Keratinocyte (primary cell): ENCODE measurements around the gene BNC2. TPM values are rescaled to one million over a fixed set of nuclear protein-coding genes. Genes with fewer than 3 reads are reported as not detected.

ENCODE experiments used
- DNase-seq: peaks from one replicate; pipeline ENCODE4 v3.0.0-alpha.2; 2011; ENCODE audit warnings: low read depth, missing footprints, low spot score
- FAIRE-seq: peaks from 2 replicates; lab custom pipeline; 2011; peaks lifted over from hg19 to GRCh38; lab: Jason Lieb, UNC
- H2AFZ ChIP-seq: 2 replicates; pipeline ENCODE4 v1.6.0; 2012; ENCODE audit warnings: low read length, control low read depth, inconsistent platforms; ENCODE audit not compliant: control insufficient read depth
- H3K27ac ChIP-seq: 2 replicates; pipeline ENCODE4 v1.5.1; 2011; ENCODE audit warnings: low read length; ENCODE audit not compliant: control insufficient read depth, insufficient read depth
- H3K27me3 ChIP-seq: 3 replicates; pipeline ENCODE4 v1.6.0; 2011; ENCODE audit warnings: low read length; ENCODE audit not compliant: control insufficient read depth, insufficient read depth; ENCODE audit errors: extremely low read depth
- H3K36me3 ChIP-seq, 2 experiments: 2 replicates in 1 of 2; 3 replicates in 1 of 2; pipeline ENCODE4 v1.5.1; 2011; ENCODE audit warnings: low read length in 2 of 2, mild to moderate bottlenecking in 1 of 2; ENCODE audit not compliant: control insufficient read depth in 2 of 2, insufficient read depth in 2 of 2; ENCODE audit errors: extremely low read depth in 1 of 2
- H3K4me1 ChIP-seq: 3 replicates; pipeline ENCODE4 v1.5.1; 2011; ENCODE audit warnings: low read length; ENCODE audit not compliant: control insufficient read depth, insufficient read depth; ENCODE audit errors: extremely low read depth
- H3K4me2 ChIP-seq: 3 replicates; pipeline ENCODE4 v1.6.0; 2011; ENCODE audit warnings: low read depth, low read length; ENCODE audit not compliant: control insufficient read depth, insufficient read depth; ENCODE audit errors: extremely low read depth
- H3K4me3 ChIP-seq, 3 experiments: fragments of 200-600 bp in 1 of 3; sonication (generic) in 1 of 3; 2 replicates in 2 of 3; 3 replicates in 1 of 3; pipeline ENCODE4 v1.5.1; 2011 to 2016; ENCODE audit warnings: low read length in 3 of 3, mild to moderate bottlenecking in 3 of 3, control low read depth in 2 of 3, inconsistent platforms in 1 of 3, low read depth in 1 of 3, mixed read lengths in 1 of 3, mixed run types in 1 of 3, moderate library complexity in 1 of 3; ENCODE audit not compliant: control insufficient read depth in 2 of 3, insufficient read depth in 2 of 3; ENCODE audit errors: extremely low read depth in 1 of 3
- H3K79me2 ChIP-seq: 2 replicates; pipeline ENCODE4 v1.6.0; 2012; ENCODE audit warnings: low read length; ENCODE audit not compliant: control insufficient read depth, insufficient read depth
- H3K9ac ChIP-seq: 3 replicates; pipeline ENCODE4 v1.6.0; 2011; ENCODE audit warnings: low read length; ENCODE audit not compliant: control insufficient read depth, insufficient read depth; ENCODE audit errors: extremely low read depth
- H3K9me1 ChIP-seq: 3 replicates; pipeline ENCODE4 v1.6.0; 2011; ENCODE audit warnings: low read length; ENCODE audit not compliant: control insufficient read depth, insufficient read depth; ENCODE audit errors: extremely low read depth
- H3K9me3 ChIP-seq: 2 replicates; pipeline ENCODE4 v1.5.1; 2012; ENCODE audit warnings: low read depth, low read length; ENCODE audit not compliant: control insufficient read depth
- H4K20me1 ChIP-seq: 3 replicates; pipeline ENCODE4 v1.6.0; 2011; ENCODE audit warnings: low read length; ENCODE audit not compliant: control insufficient read depth, insufficient read depth; ENCODE audit errors: extremely low read depth
- CTCF ChIP-seq, 3 experiments: IDR thresholded peaks in 1 of 3; conservative IDR thresholded peaks in 1 of 3; optimal IDR thresholded peaks in 1 of 3; 2 replicates in 2 of 3; 3 replicates in 1 of 3; pipeline versions ENCODE3 to v1.5.1; 2011; ENCODE audit warnings: low read length in 3 of 3, mild to moderate bottlenecking in 3 of 3, moderate library complexity in 2 of 3, control low read depth in 1 of 3, inconsistent platforms in 1 of 3; ENCODE audit not compliant: insufficient read depth in 2 of 3; ENCODE audit errors: extremely low read depth in 1 of 3
- EZH2 ChIP-seq: IDR thresholded peaks from one replicate; pipeline ENCODE4 v1.6.1; 2012; ENCODE audit warnings: inconsistent platforms, mild to moderate bottlenecking, low read length, moderate library complexity
- dilution Hi-C: fragments of 300-500 bp; cut with MboI; formaldehyde crosslinking; loops from one replicate; pipeline ENCODE4 v1.7.0; 2020; ENCODE audit warnings: low sequenced_read_pairs; ENCODE audit not compliant: extremely low pct_ligation_motif_present
- polyA plus RNA-seq, 5 experiments: library from polyadenylated mRNA; depleted of rRNA in 3 of 5; stranded (reverse) in 3 of 5; stranded (forward) in 1 of 5; unstranded in 1 of 5; fragments of >200 nt; gene quantifications; 1 replicate in 1 of 5; 2 replicates in 3 of 5; 3 replicates in 1 of 5; pipeline versions ENCODE4 v1.2.1 to v1.2.3, GENCODE V29; 2011 to 2012; ENCODE audit warnings: missing spikeins in 2 of 5, low read depth in 1 of 5, low replicate concordance in 1 of 5

The BNC2 gene
- polyA plus RNA-seq, 1 donor (not counting 4 experiments of a cell fraction or from before 2014, with no cell fraction given) = 1.1 TPM

DNA sequence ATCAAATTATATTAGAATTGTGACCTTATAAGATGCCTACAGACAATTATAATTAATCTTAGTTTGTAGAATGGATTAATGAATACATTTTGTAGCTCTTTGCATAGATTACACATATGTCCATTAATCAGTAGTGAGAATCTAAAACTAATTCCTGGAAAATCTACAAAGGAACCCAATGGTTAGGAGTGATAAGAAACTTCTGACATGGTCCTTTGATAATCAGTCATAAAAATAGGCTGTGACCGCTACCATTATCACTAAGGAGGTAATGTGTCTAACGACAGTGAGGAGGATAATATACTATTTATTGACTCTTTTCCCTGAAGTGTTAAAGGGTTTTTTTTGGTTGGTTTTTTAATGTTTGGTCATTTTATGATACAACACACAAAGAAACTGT is 46.6 kb downstream of the BNC2 start:
- Histone ChIP-seq H3K9ac (no peak overlapping the region), H3K79me2 (no peaks in the 10 kb centered on the region), H3K4me2 (peak overlapping the region; percentile 25), H3K4me3 (no peak overlapping the region), H3K27me3 (no peaks in the 10 kb centered on the region), H2AFZ (no peak overlapping the region), H3K36me3 (no peaks in the 10 kb centered on the region), H3K27ac (no peak overlapping the region), H3K9me3 (no peaks in the 10 kb centered on the region), H4K20me1 (no peaks in the 10 kb centered on the region), H3K4me1 (peaks cover 16% of the 10 kb centered on the region), H3K9me1 (no peaks in the 10 kb centered on the region)
- FAIRE-seq (no peak), DNase-seq (no peak)
- dilution Hi-C loops = no loop called here
- TF ChIP-seq CTCF (optimal IDR thresholded peaks at IDR 0.05 in 1 of 3, IDR thresholded peaks at IDR 0.05 in 1 of 3, conservative IDR thresholded peaks at IDR 0.05 in 1 of 3; ENCODE audit: extremely low read depth in 1 of 3, insufficient read depth in 2 of 3, low read length in 3 of 3) (no peak), EZH2 (no peak)

DNA sequence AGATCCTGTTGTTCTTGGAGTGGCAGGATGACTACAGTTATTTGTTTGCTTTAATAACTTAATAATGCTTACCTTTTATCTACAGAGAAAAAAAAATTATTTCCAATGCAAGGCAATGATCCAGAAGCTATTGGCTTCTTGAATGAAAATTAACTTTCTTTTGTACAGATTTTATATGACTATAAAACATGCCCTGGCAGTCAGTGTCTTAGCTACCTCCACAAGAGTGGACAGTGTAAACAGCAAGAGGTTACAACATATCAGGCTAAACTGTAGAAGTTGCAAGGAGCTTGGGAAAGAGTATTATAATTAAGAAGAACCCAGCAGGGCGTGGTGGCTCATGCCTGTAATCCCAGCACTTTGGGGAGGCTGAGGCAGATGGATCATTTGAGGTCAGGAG is 49.1 kb downstream of the BNC2 start:
- H3K9me3 ChIP-seq = no peaks in the 10 kb centered on the region
- dilution Hi-C loops = no loop called here
- H3K27ac ChIP-seq = no peak overlapping the region
- no peak overlapping the region for H3K4me3 ChIP-seq
- peaks cover 13% of the 10 kb centered on the region for H3K4me1 ChIP-seq
- H3K79me2 ChIP-seq = no peaks in the 10 kb centered on the region
- DNase-seq (no peak), FAIRE-seq (no peak)
- TF ChIP-seq CTCF (optimal IDR thresholded peaks at IDR 0.05 in 1 of 3, IDR thresholded peaks at IDR 0.05 in 1 of 3, conservative IDR thresholded peaks at IDR 0.05 in 1 of 3; ENCODE audit: extremely low read depth in 1 of 3, insufficient read depth in 2 of 3, low read length in 3 of 3) (no peak), EZH2 (no peak)
- no peak overlapping the region for H3K4me2 ChIP-seq
- H4K20me1 ChIP-seq = no peaks in the 10 kb centered on the region
- H3K27me3 ChIP-seq = no peaks in the 10 kb centered on the region
- H2AFZ ChIP-seq = no peak overlapping the region
- H3K9ac ChIP-seq = no peak overlapping the region
- no peaks in the 10 kb centered on the region for H3K9me1 ChIP-seq
- H3K36me3 ChIP-seq = no peaks in the 10 kb centered on the region
